Transverse colon (tissue), 4 donors: ENCODE data around the gene LYZL2.

ENCODE experiments used
- CTCF ChIP-seq, 5 experiments: fragments of 200-600 bp in 3 of 5; fragments of 450-650 bp in 2 of 5; sonication (generic) in 3 of 5; IDR thresholded peaks; 1 replicate in 2 of 5; 2 replicates in 3 of 5; pipeline ENCODE4 v1.5.1; 2016 to 2017; ENCODE audit warnings: antibody characterized with exemption in 5 of 5, inconsistent platforms in 3 of 5, mild to moderate bottlenecking in 2 of 5, moderate library complexity in 1 of 5
- POLR2A ChIP-seq: fragments of 450-650 bp; IDR thresholded peaks from one replicate; pipeline ENCODE4 v1.6.1; 2016; ENCODE audit warnings: antibody characterized with exemption, mild to moderate bottlenecking, moderate library complexity
- POLR2AphosphoS5 ChIP-seq, 3 donors: sonication (generic); formaldehyde crosslinking; IDR thresholded peaks; one replicate each; pipeline ENCODE4 v1.6.1; 2016; ENCODE audit warnings: antibody characterized with exemption in 3 of 3

- no peak for TF ChIP-seq POLR2A
- TF ChIP-seq CTCF (IDR thresholded peaks at IDR 0.05): no peak
- no peak for TF ChIP-seq POLR2AphosphoS5 (IDR thresholded peaks at IDR 0.05)
Observed at GRCh38 chr10:30577048-30577447, 52.5 kb downstream of the LYZL2 start.
